Measurements from ENCODE around the gene OXA1L. TPM values are rescaled to one million over a fixed set of nuclear protein-coding genes. Genes with fewer than 3 reads are reported as not detected.
"Not testable (repeated sequence)": the region's sequence is repeated elsewhere in the genome, so short reads cannot be mapped to it uniquely, and the experiment has no call there.

Gene OXA1L
- total and polyA plus RNA-seq, 8 donors: 92.5 to 153 (median 142) TPM

DNA sequence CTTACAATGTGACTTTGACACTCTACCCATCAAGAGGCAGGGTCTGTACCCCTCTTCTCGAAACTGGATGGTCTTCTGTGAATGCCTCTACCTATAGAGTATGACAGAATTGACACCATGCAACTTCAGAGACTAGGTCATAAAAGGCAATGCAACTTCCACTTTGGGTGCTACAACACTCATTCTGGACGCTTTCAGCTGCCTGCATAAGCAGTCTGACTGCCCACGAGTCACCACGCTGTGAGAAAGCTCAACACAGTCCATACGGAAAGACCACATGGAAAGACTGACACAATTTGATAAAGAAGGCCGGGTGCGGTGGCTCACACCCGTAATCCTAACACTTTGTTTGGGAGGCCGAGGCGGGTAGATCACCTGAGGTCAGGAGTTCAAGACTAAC, 33.9 kb downstream of the OXA1L start:
- Histone ChIP-seq H3K27ac (no peak overlapping the region), H3K27me3 (no peaks in the 10 kb centered on the region), H3K4me3 (no peak overlapping the region), H3K9me3 (no peaks in the 10 kb centered on the region), H3K4me1 (peaks cover 0 to 58% of the 10 kb centered on the region in 2 donors), H3K36me3 (peaks cover 0 to under 1% of the 10 kb centered on the region in 2 donors)
- intact Hi-C loops (cut with DNase I): no loop called here
- DNase-seq (no peak), ATAC-seq (peak; percentile 52)
- TF ChIP-seq, protein P1, sequence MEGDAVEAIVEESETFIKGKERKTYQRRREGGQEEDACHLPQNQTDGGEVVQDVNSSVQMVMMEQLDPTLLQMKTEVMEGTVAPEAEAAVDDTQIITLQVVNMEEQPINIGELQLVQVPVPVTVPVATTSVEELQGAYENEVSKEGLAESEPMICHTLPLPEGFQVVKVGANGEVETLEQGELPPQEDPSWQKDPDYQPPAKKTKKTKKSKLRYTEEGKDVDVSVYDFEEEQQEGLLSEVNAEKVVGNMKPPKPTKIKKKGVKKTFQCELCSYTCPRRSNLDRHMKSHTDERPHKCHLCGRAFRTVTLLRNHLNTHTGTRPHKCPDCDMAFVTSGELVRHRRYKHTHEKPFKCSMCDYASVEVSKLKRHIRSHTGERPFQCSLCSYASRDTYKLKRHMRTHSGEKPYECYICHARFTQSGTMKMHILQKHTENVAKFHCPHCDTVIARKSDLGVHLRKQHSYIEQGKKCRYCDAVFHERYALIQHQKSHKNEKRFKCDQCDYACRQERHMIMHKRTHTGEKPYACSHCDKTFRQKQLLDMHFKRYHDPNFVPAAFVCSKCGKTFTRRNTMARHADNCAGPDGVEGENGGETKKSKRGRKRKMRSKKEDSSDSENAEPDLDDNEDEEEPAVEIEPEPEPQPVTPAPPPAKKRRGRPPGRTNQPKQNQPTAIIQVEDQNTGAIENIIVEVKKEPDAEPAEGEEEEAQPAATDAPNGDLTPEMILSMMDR (IDR thresholded peaks at IDR 0.05): no peak

DNA sequence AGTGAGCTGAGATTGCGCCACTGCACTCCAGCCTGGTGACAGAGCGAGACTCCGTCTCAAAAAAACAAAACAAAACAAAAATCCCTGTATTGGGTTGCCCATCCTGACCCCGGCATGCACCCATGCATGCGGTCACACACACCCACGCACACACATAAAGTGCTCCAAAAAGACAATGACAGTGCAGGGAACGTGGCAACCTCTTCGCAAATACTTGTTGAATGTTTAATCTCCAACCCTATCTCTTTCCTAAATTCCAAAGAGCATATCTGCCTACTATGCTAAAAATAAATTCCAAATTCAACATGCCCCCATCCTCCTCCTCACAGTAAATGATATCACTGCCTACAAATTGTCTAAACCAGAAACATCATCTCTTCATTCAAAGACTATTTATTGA, 35.2 kb downstream of the OXA1L start:
- no peak for DNase-seq
- no peaks in the 10 kb centered on the region for H3K27me3 ChIP-seq
- no peak overlapping the region for H3K27ac ChIP-seq
- no peaks in the 10 kb centered on the region for H3K9me3 ChIP-seq
- H3K4me1 ChIP-seq: peaks cover 0 to 56% of the 10 kb centered on the region in 2 donors
- H3K4me3 ChIP-seq: no peak overlapping the region
- no peak for ATAC-seq
- H3K36me3 ChIP-seq: peaks cover 0 to 4% of the 10 kb centered on the region in 2 donors
- TF ChIP-seq, protein P1 (IDR thresholded peaks at IDR 0.05): no peak
- intact Hi-C loops (cut with DNase I): no loop called here

DNA sequence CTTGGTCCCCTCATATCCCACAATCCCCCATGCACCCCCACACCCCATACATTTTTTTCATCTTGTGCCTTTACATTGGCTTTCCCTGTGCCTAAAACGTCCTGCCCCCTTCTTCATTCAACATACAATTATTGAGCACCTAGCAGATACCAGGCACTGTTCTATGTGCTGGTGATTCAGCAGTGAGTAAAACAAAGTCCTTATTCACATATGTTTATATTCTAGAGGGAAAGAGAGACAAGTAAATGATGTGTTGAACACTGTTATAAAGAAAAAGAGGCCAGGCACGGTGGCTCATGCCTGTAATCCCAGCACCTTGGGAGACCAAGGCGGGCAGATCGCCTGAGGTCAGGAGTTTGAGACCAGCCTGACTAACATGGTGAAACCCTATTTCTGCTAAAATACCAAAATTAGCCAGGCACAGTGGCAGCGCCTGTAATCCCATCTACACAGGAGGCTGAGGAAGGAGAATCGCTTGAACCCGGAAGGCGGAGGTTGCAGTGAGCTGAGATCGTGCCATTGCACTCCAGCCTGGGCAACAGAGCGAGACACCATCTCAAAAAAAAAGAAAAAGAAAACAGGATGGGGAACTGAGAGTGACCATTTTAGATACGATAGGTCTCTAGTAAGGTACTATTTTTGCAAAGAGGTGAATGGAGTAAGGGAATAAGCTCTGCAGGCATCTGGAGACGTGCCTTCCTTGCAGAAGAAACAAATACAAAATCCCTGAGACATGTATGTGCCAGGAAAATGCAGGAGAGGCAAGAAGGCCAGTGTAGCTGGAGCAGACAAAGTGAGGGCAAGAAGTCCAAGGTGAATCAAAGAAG, 36.6 kb downstream of the OXA1L start:
- intact Hi-C loops (cut with DNase I): no loop called here
- Histone ChIP-seq H3K4me3 (no peak overlapping the region), H3K9me3 (no peaks in the 10 kb centered on the region), H3K27ac (no peak overlapping the region), H3K4me1 (peaks cover 0 to 44% of the 10 kb centered on the region in 2 donors), H3K27me3 (no peaks in the 10 kb centered on the region), H3K36me3 (peaks cover 0 to 4% of the 10 kb centered on the region in 2 donors)
- DNase-seq: no peak
- ATAC-seq: no peak
- TF ChIP-seq, protein P1 (IDR thresholded peaks at IDR 0.05): no peak

DNA sequence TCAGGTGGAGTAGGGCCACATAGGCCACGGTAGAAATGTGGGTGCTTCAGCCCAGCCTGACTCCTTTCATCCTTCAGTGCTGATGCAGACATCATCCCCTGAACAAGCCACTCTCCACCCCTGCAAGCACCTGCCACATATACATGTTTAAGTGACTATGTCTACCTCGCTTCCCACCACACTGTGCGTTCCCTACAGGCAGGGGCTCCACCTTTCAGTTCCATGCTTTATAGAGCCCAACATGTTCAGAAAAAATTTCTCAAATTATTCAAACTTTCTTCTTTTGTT, 37.1 kb downstream of the OXA1L start:
- no peaks in the 10 kb centered on the region for H3K9me3 ChIP-seq
- peaks cover 0 to 44% of the 10 kb centered on the region in 2 donors for H3K4me1 ChIP-seq
- no peak for ATAC-seq
- no peak overlapping the region for H3K27ac ChIP-seq
- intact Hi-C loops (cut with DNase I): no loop called here
- peaks cover 0 to 4% of the 10 kb centered on the region in 2 donors for H3K36me3 ChIP-seq
- DNase-seq: no peak
- TF ChIP-seq, protein P1 (IDR thresholded peaks at IDR 0.05): no peak
- H3K27me3 ChIP-seq: no peaks in the 10 kb centered on the region
- H3K4me3 ChIP-seq: no peak overlapping the region

DNA sequence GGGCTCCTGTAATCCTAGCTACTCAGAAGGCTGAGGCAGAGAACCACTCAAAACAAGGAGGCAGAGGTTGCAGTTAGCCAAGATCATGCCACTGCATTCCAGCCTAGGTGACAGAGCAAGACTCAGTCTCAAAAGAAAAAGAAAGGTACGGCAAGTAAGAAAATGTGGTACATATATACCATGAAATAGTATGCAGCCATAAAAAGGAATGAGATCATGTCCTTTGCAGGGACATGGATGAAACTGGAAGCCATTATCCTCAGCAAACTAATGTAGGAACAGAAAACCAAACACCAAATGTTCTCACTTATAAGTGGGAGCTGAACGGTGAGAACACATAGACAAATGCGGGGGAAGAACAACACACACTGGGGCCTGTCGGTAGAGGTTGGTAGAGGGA, 38.7 kb downstream of the OXA1L start:
- H3K4me3 ChIP-seq; H3K27ac ChIP-seq; DNase-seq; H3K9me3 ChIP-seq; intact Hi-C loops (cut with DNase I); H3K27me3 ChIP-seq; H3K36me3 ChIP-seq; ATAC-seq: not testable (repeated sequence)
- H3K4me1 ChIP-seq: peaks cover 0 to 44% of the 10 kb centered on the region in 2 donors
